HG03342 (cell line): Measurements from ENCODE around the gene LIN7A.
A peak's percentile ranks its signal among the peaks of the same experiment; 100 is the strongest.

Source experiments
- ATAC-seq: cut with Tn5 transposase; IDR thresholded peaks from one replicate; pipeline ENCODE4 v1.9.1; 2021; ENCODE audit warnings: mild to moderate bottlenecking, moderate library complexity; ENCODE audit not compliant: unreplicated experiment

LIN7A gene, protein sequence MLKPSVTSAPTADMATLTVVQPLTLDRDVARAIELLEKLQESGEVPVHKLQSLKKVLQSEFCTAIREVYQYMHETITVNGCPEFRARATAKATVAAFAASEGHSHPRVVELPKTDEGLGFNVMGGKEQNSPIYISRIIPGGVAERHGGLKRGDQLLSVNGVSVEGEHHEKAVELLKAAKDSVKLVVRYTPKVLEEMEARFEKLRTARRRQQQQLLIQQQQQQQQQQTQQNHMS

GRCh38 chr12:80937391-80938238 is at the start of gene LIN7A:
TSS of gene LIN7A (minus strand) at chr12:80937934. CDS start at chr12:80937722, 212 bp downstream.
- peak; percentile 27 for ATAC-seq

- no peak for ATAC-seq
Observed at GRCh38 chr12:80986224-80986623, 48.5 kb upstream of the LIN7A start.

DNA sequence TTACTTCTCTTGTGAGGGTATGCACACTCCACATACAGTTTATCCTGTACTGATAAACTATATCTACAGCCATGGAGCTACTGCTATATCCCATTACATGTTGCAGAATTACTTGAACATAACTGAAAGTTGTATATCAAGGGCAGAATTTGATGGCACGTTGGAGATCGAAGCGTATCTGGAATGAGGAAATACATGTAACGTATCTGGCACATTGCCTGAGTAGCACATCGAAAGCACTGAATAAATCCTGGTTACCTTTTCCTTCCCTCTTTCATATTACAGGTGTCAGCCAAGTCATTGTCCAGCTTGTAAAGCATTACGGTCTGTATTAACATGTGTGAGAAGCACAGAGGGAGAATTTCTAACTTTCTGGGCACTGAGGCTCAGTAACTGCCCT is 42.1 kb upstream of the LIN7A start:
- no peak for ATAC-seq

DNA sequence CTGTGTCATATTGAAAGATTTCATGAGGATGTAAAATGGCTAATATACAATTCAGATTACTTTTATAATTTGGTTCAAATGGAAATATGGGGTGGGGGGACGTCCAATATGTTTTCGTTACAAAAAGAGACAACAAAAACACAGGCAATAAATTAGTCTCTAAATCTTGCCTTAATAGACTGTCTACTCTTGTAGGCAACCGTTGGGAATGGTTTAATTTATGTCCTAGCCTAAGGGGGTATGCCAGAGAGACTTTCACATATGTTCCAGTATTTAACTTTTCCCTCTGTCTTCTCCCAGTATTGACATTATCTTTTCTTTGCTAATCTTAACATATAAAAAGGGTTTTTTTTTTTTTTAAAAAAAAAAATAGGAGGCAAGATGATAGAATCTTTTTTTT is 41.5 kb upstream of the LIN7A start:
- no peak for ATAC-seq

- ATAC-seq: no peak
Observed at GRCh38 chr12:80977346-80977745, 39.6 kb upstream of the LIN7A start.

- ATAC-seq: no peak
Observed at GRCh38 chr12:80968326-80968725, 30.6 kb upstream of the LIN7A start.

DNA sequence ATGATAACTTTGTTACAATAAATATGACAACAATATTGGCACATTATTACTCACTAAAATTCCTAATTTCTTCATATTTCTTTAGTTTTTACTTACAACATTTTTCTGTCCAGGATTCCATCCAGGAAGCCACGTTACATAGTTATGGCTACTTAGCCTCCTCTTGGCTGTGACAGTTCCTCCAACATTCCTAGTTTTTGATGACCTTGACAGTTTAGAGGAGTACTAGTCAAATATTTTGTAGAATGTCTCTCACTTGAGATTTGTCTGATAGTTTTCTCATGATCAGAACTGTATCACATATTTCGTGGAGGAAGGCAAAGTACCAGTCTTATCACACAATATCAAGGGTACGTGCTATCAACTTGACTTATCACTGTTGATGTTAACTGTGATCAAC is 29.8 kb upstream of the LIN7A start:
- ATAC-seq: no peak

- ATAC-seq: no peak
Observed at GRCh38 chr12:80966001-80966400, 28.3 kb upstream of the LIN7A start.

DNA sequence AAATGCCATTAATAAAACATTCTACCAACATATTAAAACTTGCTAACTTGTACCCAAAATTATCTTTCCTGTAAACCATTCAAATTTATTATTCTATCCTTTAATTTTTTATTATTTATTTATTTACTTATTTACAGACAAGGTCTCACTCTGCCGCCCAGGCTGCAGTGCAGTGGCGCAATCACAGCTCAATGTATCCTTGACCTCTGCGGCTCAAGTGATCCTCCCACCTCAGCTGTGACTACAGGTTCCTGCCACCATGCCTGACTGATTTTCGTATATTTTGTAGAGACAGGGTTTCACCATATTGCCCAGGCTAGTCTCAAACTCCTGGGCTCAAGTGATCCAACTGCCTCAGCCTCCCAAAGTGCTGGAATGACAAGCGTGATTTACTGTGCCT is 20.4 kb upstream of the LIN7A start:
- ATAC-seq: no peak

DNA sequence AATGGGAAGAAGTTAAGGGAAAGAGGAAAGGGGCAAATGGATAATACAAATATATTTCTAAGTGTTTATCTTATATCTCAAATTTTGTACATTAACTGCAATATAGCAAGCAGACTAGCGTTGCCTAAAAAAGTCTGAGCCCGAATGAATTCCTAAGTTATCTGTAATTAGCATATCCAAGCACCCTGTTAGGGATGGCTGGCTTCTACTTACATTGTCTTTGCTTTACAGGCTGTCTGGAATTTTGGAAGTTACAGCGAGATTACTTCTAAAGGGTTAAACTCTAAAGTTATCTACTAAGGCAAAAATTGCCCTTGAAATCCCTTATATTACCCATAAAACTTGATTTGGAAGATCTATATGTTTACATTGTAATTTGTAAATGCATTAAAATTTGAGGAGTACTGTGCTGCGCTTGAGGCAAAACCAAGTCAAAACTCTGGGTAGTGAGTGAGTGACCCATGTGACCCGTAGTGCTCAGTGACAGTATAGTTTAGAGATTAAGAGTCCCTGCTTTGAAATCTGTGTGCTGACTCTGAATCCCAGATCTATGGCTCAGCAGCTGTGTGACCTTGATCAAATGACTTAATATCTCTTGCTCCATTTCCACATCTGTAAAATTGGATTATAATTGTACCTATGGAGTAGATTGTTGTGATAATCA is 17.3 kb upstream of the LIN7A start:
- ATAC-seq: no peak

DNA sequence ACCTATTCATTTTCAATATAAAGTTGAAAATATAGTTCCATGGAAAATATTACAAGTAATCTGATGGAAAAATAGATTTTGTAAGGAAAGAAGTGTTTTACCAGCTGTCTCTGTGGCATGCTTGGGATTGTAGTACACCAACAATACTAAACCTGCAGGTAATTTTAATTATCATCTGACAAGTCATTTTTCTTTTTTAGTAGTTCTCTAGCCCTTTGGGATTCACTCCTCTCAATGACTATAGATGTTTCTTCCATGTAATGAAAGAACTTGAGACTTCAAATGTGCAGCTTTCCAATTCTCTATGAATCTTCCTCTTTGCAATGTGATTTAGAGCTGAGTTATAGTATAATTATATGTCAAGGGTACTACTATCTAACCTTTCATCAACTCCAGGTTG is 14.7 kb upstream of the LIN7A start:
- ATAC-seq: no peak

GRCh38 chr12:80946591-80946990 is 8.9 kb upstream of the LIN7A start:
- ATAC-seq: peak; percentile 51

GRCh38 chr12:80943338-80943737 is 5.6 kb upstream of the LIN7A start:
- no peak for ATAC-seq

DNA sequence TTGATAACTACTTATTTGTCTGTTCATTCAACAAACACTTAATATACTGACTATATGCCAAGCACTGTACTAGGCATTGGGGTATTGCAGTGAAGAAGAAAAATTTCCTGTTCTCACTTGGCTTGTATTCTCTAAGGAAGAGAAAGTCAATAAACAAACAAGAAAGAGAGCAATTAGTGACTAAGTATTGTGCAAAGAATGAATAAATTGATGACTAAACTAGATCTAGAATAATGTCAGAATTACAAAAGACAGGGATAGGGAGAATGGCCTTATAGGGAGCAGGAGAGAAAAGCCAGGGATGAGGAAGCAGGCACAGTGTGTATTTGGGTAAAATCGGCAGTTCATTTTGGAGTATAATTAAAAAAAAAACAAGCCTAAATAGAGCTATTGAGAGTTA is 4.2 kb upstream of the LIN7A start:
- ATAC-seq: no peak

DNA sequence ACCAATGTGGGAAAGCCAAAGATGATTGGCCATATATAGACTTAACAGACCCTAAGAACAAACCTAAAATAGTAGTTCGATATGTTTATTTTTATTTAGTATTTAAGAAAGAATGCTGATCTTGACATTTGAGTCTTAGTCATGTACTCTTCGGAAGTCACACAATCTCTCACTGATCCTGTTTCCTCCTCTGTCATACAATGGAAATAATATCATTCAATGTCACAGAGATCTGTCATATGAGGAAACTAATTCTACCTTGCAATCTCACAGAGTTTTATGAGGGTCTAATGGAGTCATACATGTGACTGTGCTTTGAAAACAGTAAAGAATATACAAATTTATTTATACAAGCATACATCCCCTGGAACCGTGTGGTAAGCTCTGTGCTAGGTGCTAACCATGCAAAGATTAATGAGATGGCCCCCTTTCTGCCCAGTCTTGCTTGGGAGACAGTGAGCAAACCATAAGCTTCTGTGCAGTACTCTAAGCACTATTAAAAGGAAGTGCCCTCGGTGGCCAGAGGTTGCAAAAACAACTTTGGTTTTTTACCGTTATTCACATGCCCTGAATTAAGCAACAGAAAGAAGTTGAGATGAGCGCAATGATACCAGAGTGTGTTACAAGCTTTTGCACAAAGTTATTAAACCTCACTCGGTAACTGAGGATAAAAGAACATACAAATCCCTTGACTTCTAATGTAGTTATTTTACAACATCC is 1.7 kb upstream of the LIN7A start:
- ATAC-seq: no peak

DNA sequence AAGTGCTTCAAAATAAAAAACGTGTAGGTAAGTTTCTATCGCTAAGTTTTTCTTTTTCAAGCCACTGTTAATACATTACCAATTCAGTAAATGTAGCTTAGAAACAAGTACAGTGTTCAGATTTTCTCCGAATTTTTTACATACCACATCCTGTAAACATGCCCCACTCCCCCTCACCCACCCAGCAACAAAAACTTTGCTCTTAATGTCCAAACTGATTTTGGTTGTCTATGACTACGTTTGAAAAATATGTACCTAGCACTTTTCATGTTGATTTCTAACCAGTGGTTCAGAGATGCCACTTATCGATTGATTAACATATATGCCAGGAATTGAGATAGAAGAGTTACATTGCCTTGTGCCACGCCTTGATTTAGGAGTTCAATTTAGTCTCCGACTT is 663 bp upstream of the LIN7A start:
- ATAC-seq: peak; percentile 37

DNA sequence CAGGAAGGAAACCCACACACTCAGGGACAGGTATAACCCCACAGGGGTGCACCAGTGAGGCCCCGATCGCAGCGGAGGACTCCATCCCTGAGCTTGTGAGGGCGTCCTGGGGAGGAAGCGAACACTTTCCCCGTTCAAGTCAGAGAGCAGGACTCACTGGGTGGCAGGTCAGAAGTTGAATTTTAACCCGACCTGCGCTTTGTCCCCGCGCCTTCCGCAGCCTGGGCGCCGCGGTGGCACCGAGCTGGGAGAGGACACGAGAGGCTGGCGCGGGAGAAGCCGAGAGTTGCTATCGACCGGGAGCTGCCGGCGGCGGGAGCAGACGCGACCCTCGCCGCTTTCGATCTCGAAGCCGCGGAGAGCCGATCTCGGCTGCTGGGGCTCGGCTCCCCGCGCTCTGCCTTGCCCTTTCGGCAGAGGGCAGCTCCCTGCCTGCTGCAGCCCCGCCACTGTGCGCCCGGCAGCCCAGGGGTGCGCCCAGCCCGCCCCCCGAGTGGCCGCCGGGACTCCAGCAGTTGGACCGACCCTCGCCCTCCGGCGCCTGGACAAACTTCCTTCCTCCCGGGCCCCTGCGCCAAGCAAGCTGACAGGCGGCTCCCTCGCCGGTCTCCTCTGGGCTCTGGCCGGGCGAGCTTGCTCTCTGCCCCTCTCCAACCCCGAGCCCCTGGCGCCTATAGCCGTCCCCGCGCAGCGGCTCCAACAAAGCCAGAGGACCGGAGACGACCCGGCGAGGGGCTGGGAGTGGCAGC is 918 bp downstream of the LIN7A start:
- peak; percentile 44 for ATAC-seq

DNA sequence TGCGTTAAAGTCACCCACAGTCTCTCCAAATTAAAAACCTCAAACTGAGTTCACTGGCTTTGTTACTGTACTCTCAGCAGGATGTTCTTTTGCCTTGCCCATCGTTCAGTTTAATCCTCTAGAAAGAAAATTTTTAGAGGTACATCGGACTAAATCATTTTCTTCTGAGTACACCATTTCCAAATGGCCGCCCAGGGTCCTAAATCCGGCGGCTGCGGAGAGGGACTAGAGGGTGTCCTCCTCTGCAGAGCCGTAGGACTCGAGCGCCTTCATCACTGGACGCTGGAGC is 1.4 kb downstream of the LIN7A start:
- ATAC-seq: peak; percentile 1

- ATAC-seq: no peak
Observed at GRCh38 chr12:80935111-80935510, 2.6 kb downstream of the LIN7A start.

DNA sequence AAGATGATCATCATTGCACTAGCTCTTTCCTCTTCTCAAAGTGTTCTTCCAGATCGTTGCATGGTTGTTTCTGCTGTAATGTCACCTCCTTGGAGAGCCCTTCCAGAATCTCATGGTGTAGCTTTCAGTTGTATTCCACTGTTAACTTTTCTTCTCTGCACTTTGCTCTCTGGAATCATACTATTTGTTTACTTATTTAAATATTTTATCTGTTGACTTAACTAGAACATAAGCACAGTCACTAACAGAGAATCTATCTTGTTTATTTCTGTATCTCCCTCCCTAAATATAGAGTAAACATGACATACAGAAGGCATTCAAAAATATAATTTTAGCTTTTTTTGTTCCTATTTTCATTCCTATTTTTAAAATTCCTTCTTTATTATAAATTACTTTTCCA is 11.8 kb downstream of the LIN7A start:
- ATAC-seq: no peak

GRCh38 chr12:80925237-80925636 is 12.5 kb downstream of the LIN7A start:
- no peak for ATAC-seq
